Measurements from ENCODE around the gene MEGF8.

Gene MEGF8

GRCh38 chr19:42287017-42287826 lies 38.2 kb upstream of the MEGF8 start:
- no peak for DNase-seq

GRCh38 chr19:42287827-42288107 lies 37.7 kb upstream of the MEGF8 start:
- DNase-seq: no peak

GRCh38 chr19:42288387-42288786 lies 37.0 kb upstream of the MEGF8 start:
- DNase-seq: no peak

- no peak for DNase-seq
These were observed 36.4 kb upstream of the MEGF8 start for GRCh38 chr19:42288881-42289555.

GRCh38 chr19:42289556-42290041 lies 35.8 kb upstream of the MEGF8 start:
- DNase-seq: no peak

- DNase-seq: no peak
These were observed 35.3 kb upstream of the MEGF8 start for GRCh38 chr19:42290136-42290522.

- DNase-seq: peak; percentile 51
These were observed 34.7 kb upstream of the MEGF8 start for GRCh38 chr19:42290523-42291434.

- no peak for DNase-seq
These were observed 34.0 kb upstream of the MEGF8 start for GRCh38 chr19:42291435-42291810.

GRCh38 chr19:42292042-42292960 lies 33.1 kb upstream of the MEGF8 start:
- no peak for DNase-seq

- DNase-seq: no peak
These were observed 32.5 kb upstream of the MEGF8 start for GRCh38 chr19:42292963-42293362.

GRCh38 chr19:42293540-42293939 lies 31.9 kb upstream of the MEGF8 start:
- DNase-seq: no peak

- no peak for DNase-seq
These were observed 31.5 kb upstream of the MEGF8 start for GRCh38 chr19:42293948-42294347.

GRCh38 chr19:42294471-42295137 lies 30.8 kb upstream of the MEGF8 start:
- DNase-seq: no peak

GRCh38 chr19:42295342-42295741 lies 30.1 kb upstream of the MEGF8 start:
- no peak for DNase-seq

GRCh38 chr19:42295831-42296525 lies 29.5 kb upstream of the MEGF8 start:
- DNase-seq: peak; percentile 91

GRCh38 chr19:42297039-42297438 lies 28.4 kb upstream of the MEGF8 start:
- DNase-seq: no peak

GRCh38 chr19:42301646-42302203 lies 23.7 kb upstream of the MEGF8 start, which contains the start of gene PRR19:
Gene PRR19 (plus strand): TSS chr19:42302132. CDS start chr19:42309585, 7,453 bp downstream.
- no peak for DNase-seq

- DNase-seq: no peak
These were observed 22.4 kb upstream of the MEGF8 start for GRCh38 chr19:42303101-42303464.

GRCh38 chr19:42303876-42304275 lies 21.6 kb upstream of the MEGF8 start:
- no peak for DNase-seq

GRCh38 chr19:42306646-42307045 lies 18.8 kb upstream of the MEGF8 start:
- no peak for DNase-seq

GRCh38 chr19:42309686-42310085 lies 15.7 kb upstream of the MEGF8 start:
- DNase-seq: no peak

Data from T-helper 9 cell (primary cell).